COLO668 (cell line): ENCODE results near the gene FAM98C.

Experiments used
- DNase-seq: peaks from one replicate; lab custom pipeline; 2025; ENCODE audit not compliant: unreplicated experiment; lab: John Stamatoyannopoulos, UW

The FAM98C gene

DNA sequence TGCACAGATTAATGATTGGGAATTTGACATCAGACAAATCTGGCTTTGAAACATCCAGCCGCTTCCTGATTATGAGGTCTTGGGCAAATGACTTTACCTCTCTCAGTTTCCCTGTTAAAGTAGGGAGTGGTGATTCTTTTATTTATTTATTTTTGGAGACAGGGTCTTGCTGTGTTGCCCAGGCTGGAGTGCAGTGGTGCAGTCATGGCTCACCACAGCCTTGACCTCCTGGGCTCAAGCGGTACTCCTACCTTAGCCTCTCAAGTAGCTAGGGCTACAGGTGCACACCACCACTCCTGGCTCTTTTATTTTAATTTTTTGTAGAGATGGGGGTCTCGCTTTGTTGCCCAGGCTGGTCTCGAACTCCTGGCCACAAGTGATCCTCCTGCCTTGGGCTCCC lies 25.8 kb upstream of the FAM98C start:
- no peak for DNase-seq

DNA sequence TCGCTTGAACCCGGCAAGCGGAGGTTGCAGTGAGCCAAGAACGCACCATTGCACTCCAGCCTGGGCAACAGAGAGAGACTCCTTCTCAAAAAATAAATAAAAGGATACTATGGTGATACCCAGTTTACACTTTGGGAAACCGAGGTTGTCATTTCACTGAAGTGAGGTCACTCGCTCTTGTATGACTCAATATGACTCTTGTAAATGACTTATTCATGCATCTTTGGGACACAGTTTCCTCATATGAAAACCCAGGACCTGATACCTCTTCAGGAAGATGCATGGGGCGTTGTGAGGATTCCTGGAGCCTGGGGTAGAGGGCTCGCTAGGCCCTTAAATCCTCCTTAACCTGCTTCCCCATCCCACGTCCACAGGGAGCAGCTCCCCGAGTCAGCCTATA lies 24.0 kb upstream of the FAM98C start:
- no peak for DNase-seq

DNA sequence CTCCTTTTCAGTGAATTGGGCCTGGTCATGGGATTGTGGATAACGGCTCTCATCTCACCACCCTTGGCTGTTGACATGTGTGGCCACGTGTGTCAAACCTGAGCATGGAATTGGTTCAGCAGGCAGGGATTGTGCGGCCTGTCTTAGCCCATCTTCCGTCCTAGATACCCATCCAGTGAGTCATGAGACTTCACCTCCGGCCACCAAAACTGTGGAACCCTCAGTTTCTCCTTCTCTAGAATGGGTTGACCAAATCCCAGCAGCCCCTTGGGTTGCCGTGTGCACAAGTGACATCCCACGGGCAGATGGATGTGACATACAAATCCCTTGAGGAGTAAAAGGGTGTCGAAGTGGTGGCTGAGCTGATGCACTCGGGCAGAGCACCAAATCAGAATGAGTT lies 21.8 kb upstream of the FAM98C start:
- DNase-seq = no peak

DNA sequence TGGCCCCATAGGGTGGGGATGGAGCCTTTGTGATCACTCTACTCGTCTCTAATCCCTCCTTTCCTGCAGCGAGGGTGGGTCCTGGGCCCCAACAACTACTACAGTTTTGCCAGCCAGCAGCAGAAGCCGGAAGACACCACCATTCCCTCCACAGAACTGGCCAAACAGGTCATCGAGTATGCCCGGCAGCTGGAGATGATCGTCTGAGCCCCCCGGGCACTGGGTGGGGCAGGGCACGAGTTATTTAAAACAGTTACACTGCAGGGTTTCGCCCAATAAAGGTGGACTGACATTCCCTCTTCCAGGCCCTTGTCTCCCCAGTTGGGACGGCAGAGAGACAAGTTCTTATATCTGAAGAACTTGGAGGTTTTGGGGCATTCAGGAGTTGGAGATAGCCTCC lies 19.7 kb upstream of the FAM98C start:
- DNase-seq = no peak

DNA sequence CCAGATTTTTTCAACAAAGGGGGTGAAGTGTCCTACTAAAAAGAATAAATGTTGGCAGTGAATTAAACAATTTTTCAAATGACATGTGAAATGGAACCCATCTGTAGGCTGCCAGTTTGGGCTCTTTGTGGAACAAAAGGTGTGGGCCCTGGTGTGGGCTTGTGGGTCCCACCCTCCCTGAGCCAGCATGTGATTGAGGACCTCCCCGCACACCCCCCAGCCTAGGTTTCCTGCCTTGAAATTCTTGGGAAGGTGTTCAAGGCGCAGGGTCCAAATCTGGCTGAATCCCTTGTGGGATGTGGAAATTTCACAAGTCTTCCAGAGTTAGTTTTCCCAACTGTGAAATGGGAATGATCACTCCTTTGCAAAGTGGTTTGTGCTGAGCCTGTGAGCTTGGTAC lies 19.1 kb upstream of the FAM98C start:
- DNase-seq = no peak

DNA sequence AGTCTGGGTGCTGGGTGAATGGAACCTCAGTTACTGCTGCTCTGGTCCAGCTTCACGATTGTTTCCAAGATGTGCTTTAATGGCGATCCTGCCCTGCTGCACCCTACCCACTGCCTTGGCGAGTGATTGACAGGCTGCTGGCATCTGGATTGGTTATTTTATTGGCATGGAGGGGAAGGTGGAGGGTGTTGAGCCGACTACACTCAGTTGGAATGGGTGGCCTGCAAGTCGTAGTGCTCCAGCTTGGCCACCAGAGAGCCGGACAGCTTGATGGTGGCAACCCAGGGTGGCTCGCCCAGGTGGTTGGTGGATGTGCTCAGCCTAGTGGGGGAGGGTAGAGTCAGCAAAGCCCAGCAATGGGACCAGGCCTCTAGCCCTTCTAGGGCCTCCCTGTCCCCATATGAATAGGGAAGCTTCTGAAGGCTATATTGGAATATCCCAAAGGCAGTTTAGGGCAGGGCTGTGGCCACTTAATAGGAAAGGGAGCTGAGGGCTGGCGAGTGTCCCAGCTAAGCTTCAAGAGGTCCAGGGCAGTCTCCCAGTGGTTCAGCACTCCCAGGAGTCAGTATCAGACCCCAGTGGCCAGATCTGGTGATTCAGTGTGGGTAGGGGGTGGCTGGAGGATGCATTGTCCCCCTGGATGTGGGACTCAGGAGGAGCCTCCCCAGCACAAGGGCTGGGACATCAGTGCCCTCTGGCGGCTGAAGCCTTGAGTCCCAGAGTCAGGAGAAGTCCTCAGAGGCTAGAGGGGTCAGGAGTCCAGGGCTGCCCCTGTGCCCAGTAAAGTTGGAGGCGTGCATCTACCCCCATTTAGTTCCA lies 18.5 kb upstream of the FAM98C start:
- DNase-seq = peak; percentile 6

DNA sequence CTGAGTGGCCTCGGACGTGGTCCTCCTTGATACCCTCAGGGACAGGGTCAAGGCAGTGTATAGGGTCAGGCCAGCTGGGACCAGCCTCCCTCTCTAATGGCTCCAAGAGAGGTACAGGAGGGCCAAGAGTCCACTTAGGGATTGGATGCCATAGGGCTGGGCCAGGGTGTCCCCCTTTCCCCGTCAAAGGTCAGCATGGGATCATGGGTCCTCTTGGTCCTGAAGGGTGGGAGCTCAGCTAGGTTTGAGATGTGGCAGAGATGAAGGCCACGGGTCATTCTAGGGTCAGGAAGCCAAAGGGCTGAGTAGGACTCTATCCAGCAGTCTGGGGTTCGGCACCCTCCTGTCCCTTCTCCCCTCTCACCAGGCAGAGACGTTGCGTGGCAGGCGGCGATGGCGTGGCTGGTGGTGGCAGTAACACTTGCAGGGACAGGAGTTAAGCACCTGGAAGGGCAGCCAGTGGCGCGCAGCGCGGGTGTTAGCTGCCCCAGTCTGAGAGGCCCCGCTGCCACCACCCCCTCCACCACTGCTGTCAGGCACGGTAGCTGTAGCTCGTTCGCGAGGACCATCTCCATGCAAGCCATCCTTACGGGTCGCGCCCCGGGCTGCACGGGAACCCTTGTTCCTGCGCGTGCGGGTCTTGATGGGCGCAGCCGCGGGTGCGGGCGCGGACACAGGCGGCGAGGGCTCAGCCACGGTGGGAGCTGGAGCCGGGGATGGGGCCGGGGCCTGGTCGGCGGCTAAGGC lies 17.7 kb upstream of the FAM98C start:
- no peak for DNase-seq

DNA sequence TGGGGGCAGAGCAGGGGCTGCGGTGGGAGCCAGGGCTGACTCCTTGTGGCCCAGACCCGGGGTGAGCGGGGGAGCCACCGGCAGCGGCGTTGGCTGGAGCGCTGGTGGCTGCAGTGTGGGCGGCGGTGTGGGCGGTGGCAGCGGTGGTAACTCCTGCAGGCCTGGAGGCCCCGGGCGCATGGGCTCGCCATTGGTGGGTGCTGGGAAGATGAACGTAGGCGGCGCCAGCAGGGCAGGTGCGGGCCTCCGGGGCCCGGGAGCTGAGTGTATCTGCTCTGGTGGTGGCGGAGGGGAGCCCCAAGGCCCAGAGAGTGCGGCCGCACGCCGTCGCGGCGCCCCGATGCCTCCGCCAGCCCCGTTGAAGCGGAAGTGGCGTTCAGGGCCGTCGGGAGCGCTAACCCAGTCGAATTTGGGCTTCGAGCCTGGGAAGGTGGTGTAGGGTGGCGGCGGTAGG lies 17.1 kb upstream of the FAM98C start:
- DNase-seq = no peak

DNA sequence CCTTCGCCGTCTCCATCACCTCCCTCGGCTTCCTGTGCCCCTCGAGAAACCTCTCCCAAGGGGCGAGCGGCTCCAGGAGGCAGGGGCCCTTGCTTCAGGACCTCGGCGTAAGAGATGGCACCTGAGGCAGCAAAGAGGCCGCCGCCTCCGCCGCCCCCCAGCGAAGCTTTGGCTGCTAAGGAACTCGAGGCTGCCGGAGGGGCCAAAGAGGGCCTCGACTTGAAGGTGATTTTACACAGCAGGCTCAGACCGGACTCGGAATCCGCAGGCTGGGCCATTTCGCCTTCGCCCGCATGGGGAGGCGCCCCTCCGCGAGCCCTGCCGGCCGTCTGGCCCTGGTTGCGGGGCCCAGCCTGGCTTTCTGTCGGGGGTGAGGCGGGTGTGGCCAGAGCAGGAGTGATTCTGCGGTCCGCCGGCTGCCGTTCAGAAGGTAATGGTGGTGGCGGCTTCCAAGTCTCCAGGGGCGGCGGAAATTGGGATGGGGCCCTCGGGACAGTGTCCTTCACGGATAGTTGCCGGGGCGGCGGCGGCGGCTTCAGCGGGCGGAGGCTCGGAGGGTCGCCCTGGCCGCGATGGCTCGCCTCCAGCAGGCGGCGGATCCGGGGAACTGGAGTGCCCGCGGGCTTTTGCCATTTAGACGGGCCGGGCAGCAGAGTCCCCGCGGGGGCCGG lies 16.5 kb upstream of the FAM98C start:
- DNase-seq = no peak

DNA sequence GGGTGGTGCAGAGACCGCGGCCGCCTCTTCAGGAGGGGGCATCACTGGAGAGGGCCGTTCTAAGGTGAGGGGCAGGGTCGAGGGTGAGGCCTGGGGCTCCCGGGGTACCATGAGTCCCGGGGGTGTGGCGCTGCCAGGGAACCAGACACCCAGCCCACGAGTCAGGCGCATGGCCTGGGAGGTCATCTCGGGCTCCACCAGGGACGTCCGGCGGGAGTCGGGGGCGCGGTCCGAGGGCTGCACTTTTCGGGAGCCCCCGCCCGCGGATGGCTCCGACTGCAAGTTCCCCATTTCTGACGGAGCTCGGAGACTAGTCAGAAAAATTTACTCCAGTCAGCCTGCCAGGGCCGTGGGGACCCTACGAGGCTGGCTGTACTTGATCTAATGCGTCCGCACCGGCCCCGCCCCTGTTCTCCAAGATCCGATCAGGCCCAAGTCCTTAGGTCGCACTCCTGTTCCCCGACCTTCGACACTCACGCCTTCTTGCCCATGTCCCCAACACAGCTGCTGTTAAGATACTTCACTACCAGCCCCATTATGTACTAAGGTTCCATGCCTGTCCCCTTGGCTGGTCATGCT lies 15.8 kb upstream of the FAM98C start:
- no peak for DNase-seq

DNA sequence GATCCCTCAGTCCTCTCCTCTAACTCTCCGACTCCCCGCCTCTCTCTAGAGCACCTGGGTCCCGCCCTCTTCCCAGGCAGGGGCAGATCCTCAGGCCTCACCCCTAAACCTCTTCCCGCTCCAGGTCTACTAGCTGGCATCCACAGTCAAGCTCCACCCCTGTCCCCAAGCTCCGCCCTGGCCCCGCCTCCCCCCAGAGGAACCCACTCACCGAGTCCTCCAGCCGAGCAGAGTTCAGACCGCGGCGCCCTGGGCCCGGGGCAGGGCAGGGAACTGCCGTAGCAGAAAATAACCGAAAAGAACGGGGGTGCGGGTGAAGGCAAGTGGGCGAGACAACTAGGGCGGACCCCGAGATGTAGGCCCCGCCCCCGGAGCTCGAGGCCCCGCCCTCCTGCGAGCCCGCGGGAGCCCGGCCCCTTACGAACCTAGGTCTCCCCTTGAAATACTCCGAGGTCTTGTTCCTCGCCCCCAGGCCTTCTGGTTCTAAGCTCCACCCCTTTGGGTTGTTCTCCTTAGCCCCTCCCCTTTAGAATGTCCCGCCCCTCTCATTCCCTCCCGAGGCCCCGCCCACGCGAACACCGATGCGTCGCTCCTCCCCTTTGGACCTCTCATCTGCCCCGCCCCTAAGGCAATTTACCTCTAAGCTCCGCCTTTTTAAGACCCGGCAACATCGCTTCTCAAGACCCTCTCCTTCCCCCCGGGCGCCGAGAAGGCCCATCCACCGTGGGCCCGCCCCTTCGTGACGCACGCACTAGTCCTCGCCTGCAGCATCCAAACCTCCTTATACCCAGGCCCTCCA lies 15.1 kb upstream of the FAM98C start, which contains the start of gene GGN:
GGN (minus strand) TSS at position 485 of the 799 bp plus-strand sequence. CDS start 773 bp downstream, outside the sequence.
- peak; percentile 70 for DNase-seq

DNA sequence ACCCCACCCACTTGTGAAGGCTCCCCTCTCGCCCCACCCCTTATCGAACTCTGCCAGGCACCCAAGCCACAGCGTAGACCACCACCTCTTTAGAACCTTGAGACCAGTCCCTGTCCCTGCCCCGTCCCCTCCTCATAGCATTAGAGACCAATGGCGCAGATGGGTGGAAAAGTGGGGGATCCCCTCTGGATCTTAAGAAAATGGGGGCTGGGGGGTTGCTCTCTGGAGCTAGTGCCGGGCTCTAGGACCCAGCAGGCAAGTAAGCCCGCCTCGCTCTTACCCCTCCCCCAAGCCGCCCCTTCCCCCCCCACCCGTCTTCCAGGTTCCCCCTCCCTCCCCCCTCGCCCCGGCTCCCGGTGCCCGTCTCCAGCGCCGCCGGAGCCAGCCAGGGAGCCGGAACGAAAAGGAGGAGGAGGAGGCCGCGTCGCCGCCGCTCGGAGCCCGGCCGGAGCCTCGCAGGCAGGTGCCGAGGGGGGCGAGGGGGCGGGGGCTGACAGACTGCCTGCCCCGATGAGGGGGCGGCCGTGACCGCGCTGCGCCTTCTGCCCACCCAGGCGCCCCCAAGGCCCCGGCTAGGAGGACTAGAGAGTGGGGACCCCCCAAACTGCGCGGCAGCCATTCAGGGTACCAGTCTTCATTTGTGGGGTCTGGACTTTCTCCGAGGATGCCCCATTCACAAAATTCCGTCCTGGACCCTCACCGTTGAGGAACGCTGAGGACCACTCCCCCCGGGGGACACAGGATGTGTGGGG lies 14.4 kb upstream of the FAM98C start, which contains the start of gene SPRED3:
SPRED3 (plus strand) TSS at position 349 of the 752 bp plus-strand sequence. CDS start 1,606 bp downstream, outside the sequence.
- peak; percentile 32 for DNase-seq

DNA sequence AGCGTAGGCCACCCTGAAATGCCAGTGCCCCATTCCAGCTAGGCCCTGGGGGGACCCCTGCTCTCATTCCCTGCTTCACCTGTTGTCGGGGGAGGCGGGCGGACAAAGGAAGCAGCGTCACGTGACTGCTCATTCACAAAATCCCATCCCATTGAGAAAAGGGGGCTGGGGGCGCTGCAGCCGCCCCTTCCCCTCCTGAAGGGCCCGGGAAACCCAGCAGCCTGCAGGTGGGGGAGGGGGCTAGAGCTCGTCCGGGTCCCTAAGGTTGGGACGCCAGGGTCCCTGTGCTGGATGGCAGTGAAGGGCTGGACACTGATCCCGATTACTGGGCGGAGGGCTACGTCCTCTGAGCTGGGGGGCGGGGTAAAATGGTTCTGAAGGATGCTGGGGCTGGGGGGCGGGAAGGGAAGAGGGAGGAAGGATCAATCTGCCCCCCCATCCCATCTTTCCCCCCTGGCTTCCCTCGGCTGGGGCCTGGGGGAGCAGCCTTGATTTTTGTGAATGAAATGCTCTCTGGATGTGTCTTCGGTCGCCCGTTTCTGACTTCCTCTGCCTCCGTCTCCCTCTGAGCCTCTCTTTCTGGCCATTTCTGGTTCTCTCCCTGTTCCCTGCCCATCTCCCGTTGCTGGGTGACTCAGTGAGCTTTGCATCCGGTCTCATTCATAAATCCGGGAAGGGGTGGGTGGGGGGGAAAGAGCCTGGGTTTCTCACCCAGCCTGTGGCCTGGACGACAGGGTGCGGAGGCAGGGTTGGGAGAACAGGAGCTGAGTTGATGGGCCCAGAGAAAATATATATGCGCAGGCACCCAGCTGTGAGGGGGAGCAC lies 13.6 kb upstream of the FAM98C start:
- peak; percentile 31 for DNase-seq

DNA sequence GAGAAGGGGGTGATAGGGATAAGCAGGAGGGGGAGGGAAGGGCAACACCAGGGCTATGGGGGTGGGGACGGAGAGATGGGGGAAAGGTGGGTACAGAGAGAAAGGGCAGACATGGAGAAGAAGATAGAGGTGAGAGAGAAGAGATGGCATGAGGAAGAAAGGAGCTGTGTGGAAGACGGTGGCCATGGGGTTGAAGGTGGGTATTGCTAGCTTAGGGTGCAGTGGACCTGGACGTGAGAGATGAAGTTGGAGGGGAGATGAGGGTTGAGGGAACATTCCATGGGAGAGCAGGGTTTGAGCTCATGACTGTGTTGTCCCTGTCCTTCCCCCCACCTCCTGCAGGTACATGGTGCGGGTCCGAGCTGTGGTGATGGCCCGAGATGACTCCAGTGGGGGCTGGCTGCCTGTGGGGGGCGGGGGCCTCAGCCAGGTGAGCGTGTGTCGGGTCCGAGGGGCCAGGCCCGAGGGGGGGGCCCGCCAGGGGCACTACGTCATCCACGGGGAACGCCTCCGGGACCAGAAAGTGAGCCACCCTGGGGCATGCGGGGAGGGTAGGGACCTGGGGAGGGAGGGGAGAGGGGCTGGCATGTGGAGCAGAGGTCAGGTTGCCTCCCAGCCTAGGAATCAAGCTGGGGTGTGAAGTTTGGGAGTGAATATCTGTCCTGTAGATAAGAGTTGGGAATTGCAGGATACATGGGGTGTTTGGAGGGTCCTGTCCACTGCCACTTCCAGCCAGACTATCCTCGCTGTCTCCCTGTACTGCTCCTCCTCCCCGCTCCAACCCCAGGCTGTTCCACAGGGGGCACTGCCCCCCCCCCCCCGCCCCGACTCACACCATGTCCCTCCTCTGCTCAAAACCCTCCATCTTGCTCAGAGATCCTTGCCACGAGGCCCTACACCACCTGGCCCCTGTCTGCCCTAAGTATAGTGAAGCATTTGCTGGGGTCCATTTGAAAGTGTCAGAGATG lies 12.7 kb upstream of the FAM98C start:
- no peak for DNase-seq

DNA sequence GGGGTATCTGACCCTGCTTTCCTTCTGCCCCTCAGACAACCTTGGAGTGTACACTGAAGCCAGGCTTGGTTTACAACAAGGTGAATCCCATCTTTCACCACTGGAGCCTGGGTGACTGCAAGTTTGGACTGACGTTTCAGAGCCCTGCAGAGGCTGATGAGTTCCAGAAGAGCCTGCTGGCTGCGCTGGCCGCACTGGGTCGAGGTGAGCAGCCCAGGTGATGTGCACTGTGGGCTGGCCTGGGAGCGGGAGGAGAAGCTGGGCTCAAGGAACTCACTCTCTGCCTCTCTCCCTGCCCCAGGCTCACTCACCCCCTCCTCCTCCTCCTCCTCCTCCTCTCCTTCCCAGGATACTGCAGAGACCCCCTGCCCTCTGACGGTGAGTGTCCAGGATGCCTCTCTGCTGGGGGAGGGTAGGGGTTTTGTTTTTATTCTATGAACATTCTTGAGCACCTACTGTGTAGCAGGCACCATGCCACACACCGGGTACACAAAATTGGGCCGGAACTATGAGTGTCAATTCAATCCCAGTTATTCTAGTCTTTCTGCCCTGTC lies 10.9 kb upstream of the FAM98C start:
- no peak for DNase-seq

DNA sequence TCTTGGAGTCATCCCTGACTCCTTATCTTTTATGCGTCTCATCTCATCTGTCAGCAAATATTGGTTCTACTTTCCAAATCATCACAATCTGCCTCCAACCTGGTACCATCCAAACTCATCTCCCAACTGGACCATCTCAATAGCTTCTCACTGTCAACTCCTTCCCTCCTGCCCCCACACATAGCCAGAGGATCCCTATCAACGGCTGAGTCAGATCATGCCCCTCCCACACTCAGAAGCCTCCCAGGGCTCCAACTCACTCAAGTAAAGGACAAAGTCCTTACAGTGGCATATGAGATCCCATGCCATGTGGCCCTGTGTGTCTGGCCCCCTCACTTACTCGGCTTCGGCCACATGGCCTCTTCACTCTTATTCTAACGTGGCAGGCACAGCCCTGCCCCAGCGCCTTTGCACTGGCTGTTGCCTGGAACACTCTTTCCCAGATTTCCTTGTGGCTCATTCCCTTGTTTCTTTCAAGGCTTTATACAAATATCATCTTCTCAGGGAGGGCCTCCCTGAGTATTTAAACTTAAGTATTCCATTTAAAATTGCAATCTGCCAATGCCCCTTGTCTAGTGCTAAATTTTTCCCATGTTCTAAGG lies 10.1 kb upstream of the FAM98C start:
- DNase-seq = no peak

DNA sequence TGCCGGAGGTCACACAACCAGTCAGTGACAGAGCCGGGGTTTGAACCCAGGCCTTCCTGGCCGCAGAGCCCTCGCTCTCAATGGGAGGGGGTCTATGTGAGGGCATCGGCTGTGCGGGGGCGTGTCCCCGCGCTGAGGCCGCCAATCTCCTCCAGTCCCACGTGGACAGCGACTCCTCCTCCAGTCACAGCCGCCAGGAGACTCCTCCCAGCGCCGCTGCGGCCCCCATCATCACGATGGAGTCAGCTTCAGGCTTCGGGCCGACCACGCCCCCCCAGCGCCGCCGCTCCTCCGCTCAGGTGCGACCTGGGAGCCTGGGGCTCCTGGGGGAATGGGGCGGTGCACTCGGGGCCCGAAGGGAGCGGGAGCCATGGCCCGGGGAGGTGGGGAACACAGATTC lies 8.4 kb upstream of the FAM98C start:
- DNase-seq = no peak
